HG03159 (cell line): ENCODE measurements around the gene TUBB4A.

Experiments
- ATAC-seq: cut with Tn5 transposase; IDR thresholded peaks from one replicate; pipeline ENCODE4 v1.9.1; 2021; ENCODE audit warnings: mild to moderate bottlenecking, moderate library complexity; ENCODE audit not compliant: unreplicated experiment

The TUBB4A gene

DNA sequence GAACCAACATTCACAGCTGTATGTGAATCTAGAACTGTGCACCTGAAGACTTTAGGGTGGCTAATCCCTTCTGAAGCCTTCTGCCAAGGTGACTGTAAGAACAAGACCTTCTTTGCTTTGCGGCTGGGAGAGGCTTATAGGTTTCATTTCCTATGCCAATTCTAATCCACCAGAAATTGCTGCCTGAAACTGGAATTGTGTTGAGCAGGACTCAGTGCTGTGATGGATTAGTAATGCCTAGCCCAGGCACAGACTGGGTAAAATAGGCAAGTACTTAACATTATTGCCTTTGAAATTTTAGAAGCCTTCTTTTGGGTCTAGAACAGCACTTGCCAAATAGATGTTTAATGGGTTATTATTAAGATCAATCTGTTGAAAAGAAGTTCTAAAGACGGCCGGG, 54.1 kb downstream of the TUBB4A start:
- ATAC-seq, result no peak

DNA sequence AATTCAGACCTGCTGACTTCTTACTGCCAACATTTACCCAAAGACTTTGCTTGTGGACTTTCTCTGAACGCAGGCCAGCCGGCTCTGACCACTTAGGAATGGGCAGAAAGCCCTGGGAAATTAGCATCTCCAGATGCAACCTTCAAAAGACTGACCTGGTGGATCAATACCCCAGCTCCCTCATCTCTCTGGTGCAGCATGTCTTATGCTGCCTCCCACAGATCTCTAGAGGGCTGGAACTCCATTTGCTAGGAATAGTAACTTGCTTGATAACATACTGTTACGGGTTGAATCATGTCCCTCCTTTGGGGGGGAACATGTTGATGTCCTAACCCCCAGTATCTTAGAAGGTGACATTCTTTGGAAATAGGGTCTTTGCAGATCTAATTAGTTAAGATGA, 55.7 kb downstream of the TUBB4A start:
- no peak for ATAC-seq
